Heart left ventricle (tissue), 16 donors: Measurements from ENCODE around the gene SIN3B. TPM values are rescaled to one million over a fixed set of nuclear protein-coding genes. Genes with fewer than 3 reads are reported as not detected.

Source experiments
- ATAC-seq, 4 donors: fragments of 200-7000 bp; cut with Tn5 transposase; one replicate each; pipeline ENCODE4 v1.9.1; 2020 to 2022; ENCODE audit warnings: moderate library complexity in 4 of 4, mild to moderate bottlenecking in 3 of 4, moderate number of reproducible peaks in 1 of 4
- DNase-seq, 5 donors: peaks; one replicate each; pipeline ENCODE4 v3.0.0-alpha.2; 2020
- H3K27ac ChIP-seq, 12 donors: fragments of 200-600 bp; sonication (generic) in 4 of 12; one replicate each; pipeline versions ENCODE4 v1.5.0 to v1.8.0; 2016 to 2022; ENCODE audit warnings: mild to moderate bottlenecking in 2 of 12
- H3K27me3 ChIP-seq, 9 donors: fragments of 200-600 bp; sonication (generic) in 2 of 9; one replicate each; pipeline versions ENCODE4 v1.5.1 to v1.8.0; 2016 to 2022; ENCODE audit warnings: mild to moderate bottlenecking in 3 of 9
- H3K36me3 ChIP-seq, 9 donors: fragments of 200-600 bp; sonication (generic) in 2 of 9; one replicate each; pipeline versions ENCODE4 v1.5.0 to v1.8.0; 2018 to 2022; ENCODE audit warnings: mild to moderate bottlenecking in 2 of 9
- H3K4me1 ChIP-seq, 12 donors: fragments of 200-600 bp; sonication (generic) in 4 of 12; one replicate each; pipeline versions ENCODE4 v1.5.0 to v1.8.0; 2016 to 2022; ENCODE audit warnings: mild to moderate bottlenecking in 3 of 12
- H3K4me3 ChIP-seq, 12 donors: fragments of 200-600 bp; sonication (generic) in 4 of 12; one replicate each; pipeline versions ENCODE4 v1.5.0 to v1.8.0; 2017 to 2022; ENCODE audit warnings: mild to moderate bottlenecking in 9 of 12, moderate library complexity in 4 of 12
- H3K9me3 ChIP-seq, 12 donors: fragments of 200-600 bp; sonication (generic) in 4 of 12; one replicate each; pipeline versions ENCODE4 v1.5.0 to v1.8.0; 2016 to 2022; ENCODE audit warnings: mild to moderate bottlenecking in 1 of 12
- POLR2A ChIP-seq, 2 donors: fragments of 450-650 bp; IDR thresholded peaks; one replicate each; pipeline ENCODE4 v1.6.1; 2017; ENCODE audit warnings: antibody characterized with exemption in 2 of 2, mild to moderate bottlenecking in 2 of 2, moderate library complexity in 2 of 2
- WGBS, 4 donors: extraction: QIAGEN DNeasy Blood & Tissue Kit in 2 of 4; methylation state at CpG; one replicate each; pipeline versions ENCODE4 v1.1.5 to v1.1.7; 2013 to 2018; 5-methylcytosine and 5-hydroxymethylcytosine counted together
- intact Hi-C, 10 donors: fragments of 100-400 bp; cut with DNase I; formaldehyde crosslinking; loops; one replicate each; pipeline versions ENCODE4 v1.11.1 to v1.14.2; 2022
- polyA plus RNA-seq, 2 donors: library from polyadenylated mRNA; stranded (reverse); fragments of 200-250 nt; gene quantifications; one replicate each; pipeline ENCODE4 v1.2.3, GENCODE V29; 2013
- total RNA-seq, 9 donors: library from RNA; depleted of rRNA in 2 of 9; stranded (reverse); fragments of >200 nt in 2 of 9; fragmentation: NEBNext Ultra II Directional in 3 of 9; extraction: Animal tissue kit (Norgen Biotek cat#: 25700) in 3 of 9; gene quantifications; one replicate each; pipeline versions ENCODE4 v1.1.0 to v1.2.4, GENCODE V29; 2016 to 2023
- TF ChIP-seq, protein P1 (sequence below), 12 donors: fragments of 200-600 bp; sonication (generic) in 4 of 12; IDR thresholded peaks; one replicate each; pipeline versions ENCODE4 v1.5.0 to v1.8.0; 2018 to 2022; ENCODE audit warnings: antibody characterized with exemption in 12 of 12, mild to moderate bottlenecking in 5 of 12
- donor health status: ischemic (EF 13 %, LVEDD 7.1; RV severe dilation, severe dysfunction).
- donor health status: healthy with polysubstance abuse.
- donor health status: DM: no; HTN: yes; CAD: no.
- donor health status: DM: no; HTN: no; CAD: no.
- donor health status: ischemic (EF 25% LVEDD 6.9; RV normal size, moderate dysfunction).
- donor health status: ischemic (EF 25% LVEDD 5.7; RV mildly dilated, moderate dysfunction).
- donor health status: healthy.
- donor health status: DM: yes; HTN: yes; CAD: no.
- donor health status: ischemic (EF 35%, LVEDD 5.7; RV mildly dilated, moderate dysfunction).
- donor health status: nonischemic (EF 11% LVEDD 7.7; RV severe dilation, severe dysfunction).
- donor health status: DM: yes; HTN: yes; CAD: no.
- donor health status: PGD.
- donor health status: ischemic (EF 29% LVEDD 5.4; RV normal size, mild dysfunction).
- donor health status: nonischemic (EF 23%, LVEDD 6.1; RV moderate dilation, normal function).

SIN3B gene
- total and polyA plus RNA-seq, 11 donors: 15.2 to 36.6 (median 24.6) TPM

DNA sequence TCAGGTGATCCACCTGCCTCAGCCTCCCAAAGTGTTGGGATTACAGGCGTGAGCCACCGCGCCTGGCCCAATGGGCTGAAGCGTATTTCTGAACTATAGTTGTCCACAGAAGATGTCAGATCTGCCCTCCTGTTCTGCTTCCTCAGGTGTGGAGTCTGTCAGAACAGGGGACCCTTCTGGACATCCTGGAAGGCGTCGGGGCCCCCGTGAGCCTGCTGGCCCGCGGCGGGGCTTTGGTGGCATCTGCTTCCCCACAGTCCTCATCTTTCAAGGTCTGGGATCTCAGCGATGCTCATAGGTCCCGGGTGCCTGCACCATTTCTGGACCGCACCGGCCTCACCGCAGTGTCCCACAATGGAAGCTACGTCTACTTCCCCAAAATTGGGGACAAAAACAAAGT lies 29.5 kb upstream of the SIN3B start:
- no peaks in the 10 kb centered on the region for H3K27me3 ChIP-seq
- peaks cover 0 to 12% (median 8%) of the 10 kb centered on the region in 12 donors for H3K9me3 ChIP-seq
- DNase-seq (no peak), ATAC-seq (no peak)
- no peaks in the 10 kb centered on the region for H3K36me3 ChIP-seq
- intact Hi-C loops: no loop called here
- no peak overlapping the region for H3K27ac ChIP-seq
- 94 to 96% (median 94%) methylated on average over 11 to 16 of the region's 16 CpGs for WGBS, 4 donors
- TF ChIP-seq, protein P1, sequence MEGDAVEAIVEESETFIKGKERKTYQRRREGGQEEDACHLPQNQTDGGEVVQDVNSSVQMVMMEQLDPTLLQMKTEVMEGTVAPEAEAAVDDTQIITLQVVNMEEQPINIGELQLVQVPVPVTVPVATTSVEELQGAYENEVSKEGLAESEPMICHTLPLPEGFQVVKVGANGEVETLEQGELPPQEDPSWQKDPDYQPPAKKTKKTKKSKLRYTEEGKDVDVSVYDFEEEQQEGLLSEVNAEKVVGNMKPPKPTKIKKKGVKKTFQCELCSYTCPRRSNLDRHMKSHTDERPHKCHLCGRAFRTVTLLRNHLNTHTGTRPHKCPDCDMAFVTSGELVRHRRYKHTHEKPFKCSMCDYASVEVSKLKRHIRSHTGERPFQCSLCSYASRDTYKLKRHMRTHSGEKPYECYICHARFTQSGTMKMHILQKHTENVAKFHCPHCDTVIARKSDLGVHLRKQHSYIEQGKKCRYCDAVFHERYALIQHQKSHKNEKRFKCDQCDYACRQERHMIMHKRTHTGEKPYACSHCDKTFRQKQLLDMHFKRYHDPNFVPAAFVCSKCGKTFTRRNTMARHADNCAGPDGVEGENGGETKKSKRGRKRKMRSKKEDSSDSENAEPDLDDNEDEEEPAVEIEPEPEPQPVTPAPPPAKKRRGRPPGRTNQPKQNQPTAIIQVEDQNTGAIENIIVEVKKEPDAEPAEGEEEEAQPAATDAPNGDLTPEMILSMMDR (IDR thresholded peaks at IDR 0.05): no peak
- no peak for TF ChIP-seq POLR2A (IDR thresholded peaks at IDR 0.05)
- peaks cover 0 to 16% (median 0%) of the 10 kb centered on the region in 12 donors for H3K4me1 ChIP-seq
- no peak overlapping the region for H3K4me3 ChIP-seq

DNA sequence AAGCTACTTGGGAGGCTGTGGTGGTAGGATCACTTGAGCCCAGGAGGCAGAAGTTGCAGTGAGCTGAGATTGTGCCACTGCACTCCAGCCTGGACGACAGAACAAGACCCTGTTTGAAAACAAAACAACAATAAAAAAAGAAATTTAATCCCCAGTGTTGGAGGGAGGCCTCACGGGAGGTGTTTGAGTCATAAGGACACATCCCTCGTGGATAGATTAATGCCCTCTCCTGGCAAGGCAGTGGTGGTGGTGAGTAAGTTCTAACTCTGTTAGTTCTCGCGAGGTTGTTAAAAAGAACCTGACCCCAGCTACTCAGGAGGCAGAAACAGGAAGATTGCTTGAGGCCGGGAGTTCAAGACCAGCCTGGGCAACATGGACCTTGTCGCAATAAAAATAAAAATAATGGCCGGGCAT lies 27.6 kb upstream of the SIN3B start:
- no peak for DNase-seq
- 75 to 82% (median 80%) methylated on average over 8 of the region's 8 CpGs for WGBS, 4 donors
- Histone ChIP-seq H3K9me3 (no peaks in the 10 kb centered on the region), H3K4me3 (no peak overlapping the region), H3K36me3 (no peaks in the 10 kb centered on the region), H3K27me3 (no peaks in the 10 kb centered on the region), H3K4me1 (peaks cover 0 to 16% (median 0%) of the 10 kb centered on the region in 12 donors), H3K27ac (no peak overlapping the region)
- ATAC-seq: no peak
- TF ChIP-seq, protein P1 (IDR thresholded peaks at IDR 0.05): no peak
- no peak for TF ChIP-seq POLR2A (IDR thresholded peaks at IDR 0.05)
- intact Hi-C loops: no loop called here

DNA sequence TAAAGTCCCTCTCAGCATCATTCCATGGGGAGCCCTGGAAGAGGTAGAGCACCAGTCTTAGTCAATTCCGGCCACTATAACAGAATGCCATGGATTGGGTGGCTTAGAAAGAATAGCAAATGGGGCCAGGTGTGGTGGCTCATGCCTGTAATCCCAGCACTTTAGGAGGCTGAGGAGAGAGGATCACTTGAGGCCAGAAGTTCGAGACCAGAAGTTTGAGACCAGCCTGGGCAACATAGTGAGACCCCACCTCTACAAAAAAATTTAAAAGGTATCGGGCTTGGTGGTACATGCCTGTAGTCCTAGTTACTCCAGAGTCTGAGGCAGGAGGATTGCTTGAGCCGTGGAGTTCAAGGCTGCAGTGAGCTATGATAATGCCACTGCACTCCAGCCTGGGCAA lies 25.0 kb upstream of the SIN3B start:
- WGBS, 4 donors: 72 to 88% (median 84%) methylated on average over 4 of the region's 4 CpGs
- Histone ChIP-seq H3K4me3 (no peak overlapping the region), H3K27ac (no peak overlapping the region), H3K36me3 (no peaks in the 10 kb centered on the region), H3K4me1 (peaks cover 0 to 16% (median 0%) of the 10 kb centered on the region in 12 donors), H3K9me3 (no peaks in the 10 kb centered on the region), H3K27me3 (no peaks in the 10 kb centered on the region)
- no peak for TF ChIP-seq POLR2A (IDR thresholded peaks at IDR 0.05)
- TF ChIP-seq, protein P1 (IDR thresholded peaks at IDR 0.05): no peak
- no peak for ATAC-seq
- no peak for DNase-seq
- intact Hi-C loops: no loop called here

DNA sequence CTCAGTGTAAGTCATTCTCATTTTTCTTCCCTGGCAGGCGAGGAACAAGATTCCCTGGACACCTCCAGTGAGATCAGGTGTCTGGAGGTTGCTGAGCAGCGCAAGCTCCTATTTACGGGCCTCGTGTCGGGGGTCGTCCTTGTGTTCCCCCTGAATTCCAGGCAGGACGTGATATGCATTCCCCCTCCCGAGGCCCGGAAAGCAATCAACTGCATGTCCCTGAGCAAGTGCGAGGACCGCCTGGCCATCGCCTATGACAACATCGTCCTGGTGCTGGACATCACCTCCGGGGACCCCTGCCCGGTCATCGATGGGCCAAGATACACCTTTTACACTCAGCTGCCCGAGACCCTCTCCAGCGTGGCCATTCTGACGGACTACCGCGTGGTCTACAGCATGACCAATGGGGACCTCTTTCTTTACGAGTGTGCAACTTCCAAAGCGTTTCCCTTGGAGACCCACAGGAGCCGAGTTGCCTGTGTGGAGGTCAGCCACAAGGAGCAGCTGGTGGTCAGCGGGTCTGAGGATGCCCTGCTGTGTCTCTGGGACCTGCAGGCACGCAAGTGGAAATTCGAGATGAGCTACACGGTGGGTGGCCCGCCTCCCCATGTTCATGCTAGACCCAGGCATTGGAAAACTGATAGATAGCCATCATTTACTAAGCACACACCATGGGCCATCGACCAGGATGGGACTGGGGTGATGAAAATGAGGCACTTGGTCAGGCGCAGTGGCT lies 21.5 kb upstream of the SIN3B start:
- ATAC-seq (no peak), DNase-seq (no peak)
- Histone ChIP-seq H3K4me1 (peaks cover 0 to 3% (median 0%) of the 10 kb centered on the region in 12 donors), H3K9me3 (peaks cover 0 to 2% (median under 1%) of the 10 kb centered on the region in 12 donors), H3K27ac (no peak overlapping the region), H3K36me3 (no peaks in the 10 kb centered on the region), H3K27me3 (peaks cover 0 to 4% (median 0%) of the 10 kb centered on the region in 9 donors), H3K4me3 (no peak overlapping the region)
- WGBS, 4 donors: 85 to 90% (median 87%) methylated on average over 26 to 31 of the region's 31 CpGs
- intact Hi-C loops: no loop called here
- TF ChIP-seq POLR2A (IDR thresholded peaks at IDR 0.05): no peak
